Nephron progenitor cell (in vitro differentiated cells): ENCODE measurements around the gene HORMAD2.

ENCODE experiments used
- DNase-seq: peaks from one replicate; pipeline ENCODE4 v3.0.0; 2021
- H3K27ac Mint-ChIP-seq: 2 replicates; pipeline ENCODE4 v1.8.0; 2021; ENCODE audit warnings: mild to moderate bottlenecking, moderate library complexity, mixed read lengths
- H3K27me3 Mint-ChIP-seq: 2 replicates; pipeline ENCODE4 v1.8.0; 2021; ENCODE audit warnings: mild to moderate bottlenecking, low read depth, mixed read lengths; ENCODE audit not compliant: poor library complexity
- H3K36me3 Mint-ChIP-seq: 2 replicates; pipeline ENCODE4 v1.8.0; 2021; ENCODE audit warnings: low read depth, mixed read lengths
- H3K4me1 Mint-ChIP-seq: 2 replicates; pipeline ENCODE4 v1.8.0; 2021; ENCODE audit warnings: mixed read lengths
- H3K4me3 Mint-ChIP-seq: 2 replicates; pipeline ENCODE4 v1.8.0; 2021; ENCODE audit warnings: mild to moderate bottlenecking, moderate library complexity, mixed read lengths
- H3K9me3 Mint-ChIP-seq: 2 replicates; pipeline ENCODE4 v1.8.0; 2021; ENCODE audit warnings: mild to moderate bottlenecking, moderate library complexity, mixed read lengths
- CTCF ChIP-seq: fragments of 200-600 bp; sonication (generic); IDR thresholded peaks from 2 replicates; pipeline ENCODE4 v1.5.0; 2021; ENCODE audit warnings: antibody characterized with exemption

Gene HORMAD2

GRCh38 chr22:30224161-30224857, 144.0 kb downstream of the HORMAD2 start:
- Mint-ChIP-seq H3K27me3 (peaks cover 30% of the 10 kb centered on the region), H3K4me3 (no peak overlapping the region), H3K36me3 (no peaks in the 10 kb centered on the region), H3K4me1 (peaks cover 18% of the 10 kb centered on the region), H3K9me3 (peaks cover 4% of the 10 kb centered on the region), H3K27ac (no peak overlapping the region)
- DNase-seq, result no peak
- TF ChIP-seq CTCF, result no peak

- no peak for DNase-seq
- H3K36me3 Mint-ChIP-seq, result no peaks in the 10 kb centered on the region
- peaks cover 4% of the 10 kb centered on the region for H3K9me3 Mint-ChIP-seq
- TF ChIP-seq CTCF, result no peak
- H3K27ac Mint-ChIP-seq, result no peak overlapping the region
- H3K4me1 Mint-ChIP-seq, result peaks cover 22% of the 10 kb centered on the region
- H3K27me3 Mint-ChIP-seq, result peaks cover 28% of the 10 kb centered on the region
- no peak overlapping the region for H3K4me3 Mint-ChIP-seq
These were observed 145.1 kb downstream of the HORMAD2 start for GRCh38 chr22:30225220-30225927.

GRCh38 chr22:30226192-30226832, 146.0 kb downstream of the HORMAD2 start:
- H3K27me3 Mint-ChIP-seq, result peaks cover 26% of the 10 kb centered on the region
- H3K4me3 Mint-ChIP-seq, result no peak overlapping the region
- no peak for TF ChIP-seq CTCF
- no peaks in the 10 kb centered on the region for H3K36me3 Mint-ChIP-seq
- DNase-seq, result no peak
- H3K4me1 Mint-ChIP-seq, result peaks cover 22% of the 10 kb centered on the region
- H3K27ac Mint-ChIP-seq, result no peak overlapping the region
- peaks cover 4% of the 10 kb centered on the region for H3K9me3 Mint-ChIP-seq
